AG04450 (cell line): Measurements from ENCODE around the gene CRADD. TPM values are rescaled to one million over a fixed set of nuclear protein-coding genes. Genes with fewer than 3 reads are reported as not detected.
"Not testable (repeated sequence)": the region's sequence is repeated elsewhere in the genome, so short reads cannot be mapped to it uniquely, and the experiment has no call there.

Experiments
- CTCF ChIA-PET: fragments of 300-600, 350-600 bp; formaldehyde crosslinking; extraction: SDS; loops from one replicate; lab custom pipeline; 2022; ENCODE audit warnings: antibody characterized with exemption, inconsistent platforms; lab: Charles Lee
- POLR2A ChIA-PET: fragments of 350-600 bp; formaldehyde crosslinking; extraction: SDS; loops from one replicate; lab custom pipeline; 2021; ENCODE audit warnings: antibody characterized with exemption, inconsistent platforms; lab: Yijun Ruan, JAX
- DNase-seq: peaks from one replicate; pipeline ENCODE4 v3.0.0-alpha.2; 2011; ENCODE audit warnings: low read depth, low spot score
- H3K27ac ChIP-seq: one replicate; pipeline ENCODE4 v1.5.1; 2012; ENCODE audit warnings: low read depth, low read length, control low read depth
- H3K27me3 ChIP-seq: one replicate; pipeline ENCODE4 v1.6.0; 2012; ENCODE audit warnings: low read length; ENCODE audit not compliant: control insufficient read depth, insufficient read depth
- H3K4me3 ChIP-seq: 2 replicates; pipeline ENCODE4 v1.5.1; 2011; ENCODE audit warnings: mild to moderate bottlenecking, low read depth, low read length, control low read depth
- H3K9me3 ChIP-seq: 2 replicates; pipeline ENCODE4 v1.5.1; 2012; ENCODE audit warnings: low read length; ENCODE audit not compliant: control insufficient read depth, insufficient read depth
- polyA plus RNA-seq: library from polyadenylated mRNA; depleted of rRNA; stranded (reverse); fragments of >200 nt; gene quantifications from 2 replicates; pipeline ENCODE4 v1.2.3, GENCODE V29; 2011
- TF ChIP-seq, protein P1 (sequence below): IDR thresholded peaks from 2 replicates; pipeline ENCODE4 v1.5.1; 2011; ENCODE audit warnings: low read depth, low read length, control low read depth, inconsistent platforms

CRADD gene
- polyA plus RNA-seq, 1 experiment = 8.8 TPM

GRCh38 chr12:93778306-93778705 lies 101.1 kb downstream of the CRADD start:
- Histone ChIP-seq H3K9me3 (no peaks in the 10 kb centered on the region), H3K4me3 (no peak overlapping the region), H3K27ac (no peak overlapping the region), H3K27me3 (no peaks in the 10 kb centered on the region)
- ChIA-PET CTCF (interaction anchor here (1.9 to 2.3 kb wide), 2 partner anchors 11 to 323 kb away, joined by 7 to 17 read pairs; no protein-coding TSS in a partner anchor), POLR2A (interaction anchor here (0.6 to 1.1 kb wide), 4 partner anchors 23 to 307 kb away, joined by 3 to 5 read pairs (median 4); no protein-coding TSS in a partner anchor)
- TF ChIP-seq, protein P1, sequence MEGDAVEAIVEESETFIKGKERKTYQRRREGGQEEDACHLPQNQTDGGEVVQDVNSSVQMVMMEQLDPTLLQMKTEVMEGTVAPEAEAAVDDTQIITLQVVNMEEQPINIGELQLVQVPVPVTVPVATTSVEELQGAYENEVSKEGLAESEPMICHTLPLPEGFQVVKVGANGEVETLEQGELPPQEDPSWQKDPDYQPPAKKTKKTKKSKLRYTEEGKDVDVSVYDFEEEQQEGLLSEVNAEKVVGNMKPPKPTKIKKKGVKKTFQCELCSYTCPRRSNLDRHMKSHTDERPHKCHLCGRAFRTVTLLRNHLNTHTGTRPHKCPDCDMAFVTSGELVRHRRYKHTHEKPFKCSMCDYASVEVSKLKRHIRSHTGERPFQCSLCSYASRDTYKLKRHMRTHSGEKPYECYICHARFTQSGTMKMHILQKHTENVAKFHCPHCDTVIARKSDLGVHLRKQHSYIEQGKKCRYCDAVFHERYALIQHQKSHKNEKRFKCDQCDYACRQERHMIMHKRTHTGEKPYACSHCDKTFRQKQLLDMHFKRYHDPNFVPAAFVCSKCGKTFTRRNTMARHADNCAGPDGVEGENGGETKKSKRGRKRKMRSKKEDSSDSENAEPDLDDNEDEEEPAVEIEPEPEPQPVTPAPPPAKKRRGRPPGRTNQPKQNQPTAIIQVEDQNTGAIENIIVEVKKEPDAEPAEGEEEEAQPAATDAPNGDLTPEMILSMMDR = no peak
- DNase-seq = peak; percentile 64

GRCh38 chr12:93778766-93779165 lies 101.6 kb downstream of the CRADD start:
- DNase-seq = no peak
- TF ChIP-seq, protein P1 = no peak
- POLR2A ChIA-PET = interaction anchor here (0.6 to 1.1 kb wide), 4 partner anchors 22 to 308 kb away, joined by 3 to 5 read pairs (median 4); no protein-coding TSS in a partner anchor
- Histone ChIP-seq H3K27ac (peak overlapping the region; percentile 63), H3K27me3 (no peaks in the 10 kb centered on the region), H3K4me3 (no peak overlapping the region), H3K9me3 (no peaks in the 10 kb centered on the region)
- CTCF ChIA-PET = interaction anchor here (1.9 to 2.3 kb wide), 2 partner anchors 12 to 323 kb away, joined by 7 to 17 read pairs; no protein-coding TSS in a partner anchor

DNA sequence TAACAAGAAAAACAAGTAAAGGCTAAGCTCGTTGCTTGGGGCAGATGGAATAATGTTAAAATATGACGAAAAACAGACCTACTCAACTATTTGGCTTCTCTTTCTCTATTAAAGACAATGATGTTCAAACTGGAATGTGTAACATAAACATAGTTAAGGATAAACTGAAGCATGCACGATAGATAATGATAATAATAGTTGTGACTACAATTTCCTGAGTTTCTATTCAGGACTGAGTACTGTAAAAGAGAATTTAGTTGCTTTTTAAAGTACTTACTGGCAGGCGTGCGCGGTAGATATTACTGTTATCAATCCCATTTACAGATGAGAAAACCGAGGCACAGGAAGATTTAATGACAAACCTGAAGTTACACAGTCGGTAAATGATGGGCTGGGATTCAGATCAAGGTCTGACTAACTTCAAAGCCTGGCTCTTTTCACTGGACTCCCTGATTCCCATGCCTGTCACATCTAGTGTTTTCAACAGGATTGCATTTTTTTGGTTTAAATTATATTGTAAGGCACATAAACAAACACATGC lies 103.0 kb downstream of the CRADD start:
- Histone ChIP-seq H3K27ac (no peak overlapping the region), H3K9me3 (no peaks in the 10 kb centered on the region), H3K27me3 (no peaks in the 10 kb centered on the region), H3K4me3 (no peak overlapping the region)
- TF ChIP-seq, protein P1 = no peak
- no peak for DNase-seq
- CTCF ChIA-PET = interaction anchor here (0.7 to 1.0 kb wide), 3 partner anchors 13 to 321 kb away, joined by 3 to 4 read pairs (median 3); no protein-coding TSS in a partner anchor
- POLR2A ChIA-PET = no interaction called here

GRCh38 chr12:93780886-93781285 lies 103.7 kb downstream of the CRADD start:
- H3K9me3 ChIP-seq, H3K27ac ChIP-seq, H3K4me3 ChIP-seq, POLR2A ChIA-PET, H3K27me3 ChIP-seq, DNase-seq: not testable (repeated sequence)
- CTCF ChIA-PET = interaction anchor here (0.8 kb wide), 1 partner anchor 278 kb away, joined by 3 read pairs; no protein-coding TSS in a partner anchor

GRCh38 chr12:93781961-93782360 lies 104.8 kb downstream of the CRADD start:
- POLR2A ChIA-PET, H3K9me3 ChIP-seq, H3K4me3 ChIP-seq, H3K27me3 ChIP-seq, H3K27ac ChIP-seq, DNase-seq: not testable (repeated sequence)
- CTCF ChIA-PET = interaction anchor here (0.6 to 0.8 kb wide), 2 partner anchors 15 to 279 kb away, joined by 3 read pairs; no protein-coding TSS in a partner anchor

GRCh38 chr12:93782853-93783252 lies 105.7 kb downstream of the CRADD start:
- no peak for DNase-seq
- H3K27ac ChIP-seq = no peak overlapping the region
- no peaks in the 10 kb centered on the region for H3K9me3 ChIP-seq
- H3K27me3 ChIP-seq = no peaks in the 10 kb centered on the region
- POLR2A ChIA-PET = no interaction called here
- TF ChIP-seq, protein P1 = no peak
- H3K4me3 ChIP-seq = no peak overlapping the region
- CTCF ChIA-PET = interaction anchor here (1.0 to 3.5 kb wide), 4 partner anchors 15 to 319 kb away, joined by 3 to 16 read pairs (median 4); no protein-coding TSS in a partner anchor
